ENCODE measurements around the gene MYO1E. TPM values are rescaled to one million over a fixed set of nuclear protein-coding genes. Genes with fewer than 3 reads are reported as not detected.
"Not testable (repeated sequence)": the region's sequence is repeated elsewhere in the genome, so short reads cannot be mapped to it uniquely, and the experiment has no call there.

The MYO1E gene
- polyA plus RNA-seq, 3 donors = 140 to 193 (median 176) TPM

DNA sequence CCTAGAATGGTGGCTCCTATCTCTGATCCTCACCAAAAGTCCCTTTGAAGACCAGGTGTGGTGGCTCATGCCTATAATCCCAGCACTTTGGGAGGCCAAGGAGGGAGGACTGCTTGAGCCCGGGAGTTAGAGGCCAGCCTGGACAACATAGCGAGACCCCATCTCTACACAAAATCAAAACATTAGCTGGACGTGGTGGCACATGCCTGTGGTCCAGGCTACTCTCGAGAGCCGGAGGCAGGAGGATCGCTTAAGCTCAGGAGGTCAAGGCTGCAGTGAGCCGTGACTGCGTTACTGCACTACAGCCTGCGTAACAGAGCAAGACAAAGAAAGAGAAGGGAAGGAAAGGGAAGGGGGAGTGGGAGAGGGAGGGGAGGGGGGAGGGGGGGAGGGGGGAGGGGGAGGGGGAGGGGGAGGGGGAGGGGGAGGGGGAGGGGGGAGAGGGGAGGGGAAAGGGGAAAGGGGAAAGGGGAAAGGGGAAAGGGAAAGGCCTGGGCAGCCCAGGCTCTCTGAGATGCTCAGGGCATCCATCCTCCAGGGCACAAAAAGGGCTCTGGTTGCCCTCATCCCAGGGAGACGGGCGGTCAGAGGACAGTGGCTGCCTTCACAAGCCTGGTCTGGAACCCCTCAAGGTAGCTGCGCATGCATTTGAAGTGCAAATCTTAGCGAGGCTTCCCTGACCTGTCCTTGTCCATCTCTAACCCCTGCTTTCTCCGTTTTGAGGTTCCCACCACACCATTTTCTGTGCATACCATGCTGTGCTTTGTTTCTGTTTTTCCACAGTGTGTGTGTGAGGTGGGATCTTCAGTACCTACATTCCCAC lies 89.9 kb downstream of the MYO1E start:
- no peak for DNase-seq (ENCODE audit: extremely low read depth in 1 of 11, low read depth in 9 of 11, low spot score in 4 of 11)

DNA sequence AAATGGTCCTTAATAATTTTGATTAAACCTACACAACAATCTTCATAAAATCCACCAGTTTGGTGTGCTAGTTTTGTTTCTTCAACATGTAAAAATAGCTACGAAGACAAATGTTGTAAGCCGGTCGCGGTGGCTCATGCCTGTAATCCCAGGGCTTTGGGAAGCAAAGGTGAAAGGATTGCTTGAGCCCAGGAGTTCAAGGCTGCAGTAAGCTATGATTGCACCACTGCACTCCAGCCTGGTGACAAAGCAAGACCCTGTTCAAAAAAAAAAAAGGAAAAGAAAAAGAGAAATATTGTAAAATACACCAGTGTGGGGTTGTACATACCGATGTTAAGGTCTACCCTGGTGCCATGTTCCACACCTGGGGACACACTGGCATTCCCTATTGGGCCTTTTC lies 91.0 kb downstream of the MYO1E start:
- DNase-seq (ENCODE audit: extremely low read depth in 1 of 11, low read depth in 9 of 11, low spot score in 4 of 11) = no peak

DNA sequence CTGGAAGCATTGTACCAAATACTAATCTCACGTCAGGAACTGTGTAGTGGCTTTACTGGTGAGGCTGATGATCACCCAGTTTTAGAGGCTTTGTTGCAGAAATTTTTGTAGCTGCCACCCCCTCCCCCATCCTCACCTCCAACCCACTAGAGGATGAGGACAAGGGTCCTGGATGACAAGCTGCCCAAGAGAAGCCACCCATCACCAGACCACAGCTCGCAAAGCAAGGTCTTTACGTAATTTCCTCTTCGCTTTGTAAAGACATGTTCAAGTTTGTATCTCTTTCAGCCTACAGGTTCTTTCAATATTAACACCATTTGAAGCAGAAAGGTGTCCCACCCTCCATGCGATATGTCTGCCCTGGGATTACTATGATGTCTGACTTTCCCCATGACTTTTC lies 91.8 kb downstream of the MYO1E start:
- no peak for DNase-seq (ENCODE audit: extremely low read depth in 1 of 11, low read depth in 9 of 11, low spot score in 4 of 11)

DNA sequence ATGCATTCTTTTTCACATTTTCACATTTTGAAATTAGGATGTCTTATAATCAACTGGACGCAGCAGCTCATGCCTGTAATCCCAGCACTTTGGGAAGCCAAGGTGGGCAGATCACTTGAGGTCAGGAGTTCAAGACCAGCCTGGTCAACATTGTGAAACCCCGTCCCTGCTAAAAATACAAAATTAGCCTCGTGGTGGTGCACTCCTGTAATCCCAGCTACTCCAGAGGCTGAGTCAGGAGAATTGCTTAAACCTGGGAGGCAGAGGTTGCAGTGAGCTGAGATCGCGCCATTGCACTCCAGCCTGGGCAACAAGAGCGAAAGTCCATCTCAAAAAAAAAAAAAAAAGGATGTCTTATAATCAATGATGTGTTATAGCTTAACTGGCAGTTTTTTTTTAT lies 92.4 kb downstream of the MYO1E start:
- not testable (repeated sequence) for DNase-seq (ENCODE audit: extremely low read depth in 1 of 11, low read depth in 9 of 11, low spot score in 4 of 11)

DNA sequence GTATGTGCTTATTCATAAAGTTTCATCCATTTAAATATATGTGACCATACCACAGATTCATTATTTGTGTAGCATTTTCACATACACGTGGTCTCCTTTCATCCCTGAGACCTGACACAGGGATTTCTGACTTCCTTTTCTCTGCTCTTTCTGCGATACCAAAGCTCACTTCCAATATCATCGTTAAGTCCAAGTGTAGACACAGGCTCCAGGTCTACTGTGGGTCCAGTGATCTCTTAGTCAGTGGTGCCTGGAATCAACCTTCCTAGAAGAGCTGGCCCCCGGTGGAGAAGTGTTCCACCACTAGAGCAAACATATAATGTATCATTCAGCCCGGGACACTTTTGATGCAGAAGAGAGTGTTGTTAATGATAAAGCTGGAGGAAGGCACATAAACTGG lies 93.6 kb downstream of the MYO1E start:
- DNase-seq (ENCODE audit: extremely low read depth in 1 of 11, low read depth in 9 of 11, low spot score in 4 of 11) = no peak

DNA sequence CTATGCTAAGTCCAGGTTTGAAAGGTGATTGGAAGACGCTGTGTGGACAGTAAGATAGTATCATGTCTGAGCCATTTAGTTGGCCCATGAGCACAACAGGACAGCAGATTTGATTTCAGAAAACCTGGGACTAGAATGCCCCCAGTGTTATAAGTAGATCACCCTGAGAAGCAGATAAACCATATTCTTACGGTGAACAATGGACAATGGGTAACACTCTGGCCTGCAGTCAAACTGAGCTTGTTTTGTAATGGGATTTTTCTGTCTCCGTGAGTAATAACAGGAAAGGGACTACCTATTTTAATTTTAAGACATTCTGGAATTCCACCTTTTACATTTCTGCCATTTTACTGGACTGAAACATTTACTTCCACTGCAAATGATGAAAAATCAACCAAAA lies 94.6 kb downstream of the MYO1E start:
- no peak for DNase-seq (ENCODE audit: extremely low read depth in 1 of 11, low read depth in 9 of 11, low spot score in 4 of 11)

DNA sequence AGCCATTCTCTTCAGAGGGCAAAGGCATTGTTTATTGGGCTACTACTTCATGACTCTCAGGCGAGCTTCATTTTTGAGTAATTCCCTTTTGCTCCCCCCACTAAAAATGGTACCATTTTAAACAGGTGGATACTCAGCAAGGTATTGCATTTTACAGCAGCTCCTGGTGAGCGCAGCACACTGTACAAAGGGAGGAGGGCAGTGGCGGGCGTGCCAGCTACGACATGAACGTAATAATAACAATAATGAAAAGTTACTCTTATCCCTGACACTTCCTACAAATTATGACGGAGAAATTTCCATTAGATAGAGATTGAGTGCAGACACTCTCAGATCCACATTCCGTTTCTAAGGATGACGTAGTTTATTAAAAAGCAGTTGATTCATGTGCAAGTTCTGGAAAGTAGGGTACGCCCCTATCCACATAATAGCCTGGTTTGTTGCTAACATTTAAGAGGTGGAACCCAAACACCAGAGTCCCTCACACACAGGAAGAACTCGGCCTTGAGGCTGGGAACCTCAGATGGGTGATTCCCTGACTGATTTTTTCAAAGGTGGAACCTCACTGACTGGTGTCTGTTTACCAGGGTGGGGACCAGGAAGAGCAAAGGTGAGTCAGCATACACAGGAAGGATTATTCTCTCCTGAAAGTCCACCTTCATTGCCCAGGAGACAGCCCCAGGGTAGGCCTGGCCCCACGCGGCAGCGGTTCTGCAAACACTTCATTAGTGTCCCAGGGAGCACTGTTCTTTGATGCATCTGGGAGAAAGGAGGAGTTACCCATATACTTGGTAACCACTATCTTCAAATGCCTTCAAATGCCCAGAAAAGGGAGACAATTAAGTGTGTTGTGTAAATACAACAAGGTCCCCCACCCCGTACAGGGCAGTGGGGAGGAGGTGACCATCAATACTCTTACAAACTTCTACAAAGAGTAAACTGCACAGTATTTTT lies 96.2 kb downstream of the MYO1E start:
- DNase-seq (ENCODE audit: extremely low read depth in 1 of 11, low read depth in 9 of 11, low spot score in 4 of 11) = no peak

DNA sequence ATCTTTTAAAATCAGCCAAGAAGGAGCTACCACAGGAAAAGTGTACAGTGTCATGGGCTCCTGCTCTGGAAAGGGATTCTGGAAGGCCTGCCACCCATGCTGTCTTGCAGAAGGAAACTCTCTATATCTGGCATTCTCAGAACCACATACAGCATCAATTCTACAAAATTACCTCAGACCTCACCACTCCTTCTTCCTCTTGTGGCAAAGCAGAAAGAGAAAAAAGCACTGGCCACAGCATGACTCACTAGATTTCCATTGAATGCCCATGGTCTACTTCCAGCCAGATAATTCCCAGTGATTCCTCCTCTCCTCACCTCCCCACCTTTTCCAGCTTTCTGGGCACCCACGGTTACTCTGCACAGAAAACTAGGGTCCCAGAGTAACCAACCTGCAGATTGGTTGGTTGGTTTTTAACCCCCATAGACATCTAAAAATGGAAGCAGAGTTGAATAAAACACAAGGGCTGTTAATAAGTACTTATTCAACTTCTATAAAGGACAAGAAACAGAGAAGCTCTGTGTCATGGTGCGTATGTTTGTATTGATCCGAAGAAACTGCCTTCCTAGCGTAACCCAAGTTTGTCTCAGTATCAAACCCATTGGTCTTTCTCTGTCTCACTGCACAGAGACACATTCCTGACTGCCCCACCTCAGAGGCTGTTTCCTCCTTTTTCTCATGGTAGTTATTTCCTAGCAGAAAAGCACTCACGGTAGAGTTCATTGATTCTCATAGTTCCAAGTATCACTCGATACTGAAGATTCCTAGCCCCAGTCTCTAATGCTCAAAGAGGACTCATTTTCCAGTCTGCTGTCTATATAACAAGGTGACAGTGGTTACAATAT lies 98.3 kb downstream of the MYO1E start:
- DNase-seq (ENCODE audit: extremely low read depth in 1 of 11, low read depth in 9 of 11, low spot score in 4 of 11) = no peak

DNA sequence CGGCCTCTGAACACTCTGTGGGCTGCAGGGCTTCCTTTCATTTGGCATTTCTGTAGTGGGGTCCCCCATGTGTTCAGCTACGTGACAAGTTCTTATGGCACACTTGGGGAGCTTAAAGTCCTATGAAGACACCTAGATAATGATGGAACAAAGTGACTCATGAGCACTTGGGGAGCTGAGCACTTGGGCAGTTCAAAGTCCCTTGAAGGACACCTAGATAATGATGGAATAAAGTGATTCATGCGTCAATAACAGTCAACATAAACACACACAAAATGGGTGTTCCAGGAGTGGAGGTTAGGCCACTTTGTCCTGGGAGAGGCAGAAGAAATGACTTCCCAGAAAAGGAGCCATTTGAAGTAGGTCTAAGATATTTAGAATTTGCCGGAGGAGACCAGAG lies 99.4 kb downstream of the MYO1E start:
- no peak for DNase-seq (ENCODE audit: extremely low read depth in 1 of 11, low read depth in 9 of 11, low spot score in 4 of 11)

DNA sequence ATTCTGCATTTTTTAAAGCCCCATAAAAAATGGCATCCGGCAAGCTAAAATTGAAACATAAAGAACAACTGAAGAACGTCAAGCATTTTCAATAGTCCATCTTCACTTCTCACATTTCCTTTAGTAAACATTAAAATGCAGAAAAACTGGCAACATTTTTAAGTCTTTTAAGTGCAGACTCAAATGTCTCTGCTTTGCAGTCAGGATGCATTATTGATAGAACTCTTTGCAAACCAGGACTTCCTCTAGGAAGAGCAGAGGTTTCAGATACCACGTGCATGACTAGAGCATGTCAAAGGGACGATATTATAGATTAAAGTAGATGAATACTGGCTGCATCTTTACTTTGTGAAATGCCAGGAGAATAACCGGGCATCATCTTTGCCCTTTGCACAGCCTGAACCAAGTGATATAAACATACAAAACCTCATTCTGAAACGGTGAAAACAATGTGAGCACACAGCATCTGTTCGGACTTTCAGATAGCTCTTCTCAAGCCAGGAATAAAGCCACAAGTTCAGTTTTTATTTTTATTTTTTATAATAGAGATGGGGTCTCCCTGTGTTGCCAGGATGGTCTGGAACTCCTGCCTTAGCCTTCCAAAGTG lies 101.0 kb downstream of the MYO1E start:
- DNase-seq (ENCODE audit: extremely low read depth in 1 of 11, low read depth in 9 of 11, low spot score in 4 of 11) = no peak

DNA sequence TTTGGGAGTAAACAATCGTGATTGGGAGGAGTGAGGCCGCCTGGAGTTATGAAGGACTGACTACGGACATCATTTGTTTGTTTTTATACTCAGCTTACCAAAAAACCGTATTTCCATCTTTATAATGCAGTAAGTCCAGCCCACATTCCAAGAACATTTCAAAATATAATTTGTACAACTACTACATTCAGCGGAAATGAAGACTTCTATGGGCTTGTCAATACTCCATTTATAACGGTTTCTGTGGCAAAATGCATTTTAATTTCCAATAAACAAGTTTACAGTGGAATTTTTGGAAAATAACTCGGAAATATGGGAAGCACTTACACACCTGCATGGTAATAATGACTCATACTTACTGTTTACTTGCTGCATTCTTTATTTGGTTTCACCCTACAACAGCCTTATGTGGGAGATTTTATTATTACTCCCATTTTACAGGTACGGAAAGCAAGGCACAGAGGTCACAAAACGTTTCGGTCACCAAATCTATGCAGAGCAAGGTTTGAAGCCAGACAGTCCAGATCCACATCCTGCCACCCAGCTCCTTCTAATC lies 103.7 kb downstream of the MYO1E start:
- DNase-seq (ENCODE audit: extremely low read depth in 1 of 11, low read depth in 9 of 11, low spot score in 4 of 11) = no peak

DNA sequence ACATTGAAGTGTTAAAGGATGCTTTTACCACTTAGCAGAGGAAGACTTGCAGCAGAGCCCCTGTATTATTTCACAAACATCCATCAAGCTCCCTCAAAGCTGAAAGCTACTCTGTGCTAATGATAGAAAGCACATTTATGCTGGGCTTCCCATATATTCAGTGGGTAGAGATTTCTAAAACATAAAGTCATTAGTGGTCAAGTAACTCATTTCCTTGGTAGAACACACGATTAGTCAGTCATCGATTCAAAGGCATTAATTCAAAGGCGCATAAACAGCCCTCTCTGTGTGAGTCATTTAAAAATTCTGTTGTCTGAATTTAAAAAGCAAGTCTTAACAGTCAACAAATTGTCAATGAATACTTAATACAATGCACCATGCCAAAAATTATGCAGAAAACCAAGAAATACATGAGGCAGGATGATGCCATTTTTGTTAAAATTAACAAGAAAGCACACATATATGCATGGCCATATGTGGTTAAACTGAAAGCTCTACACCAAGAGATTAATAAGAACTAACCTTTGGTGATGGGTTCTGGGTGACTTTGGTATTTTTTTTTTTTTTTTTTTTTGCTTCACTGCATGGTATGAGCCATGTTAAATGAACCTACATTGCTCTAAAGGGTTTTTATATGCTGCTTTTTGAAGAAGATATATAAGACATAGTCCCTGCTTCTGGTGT lies 104.4 kb downstream of the MYO1E start:
- no peak for DNase-seq (ENCODE audit: extremely low read depth in 1 of 11, low read depth in 9 of 11, low spot score in 4 of 11)

DNA sequence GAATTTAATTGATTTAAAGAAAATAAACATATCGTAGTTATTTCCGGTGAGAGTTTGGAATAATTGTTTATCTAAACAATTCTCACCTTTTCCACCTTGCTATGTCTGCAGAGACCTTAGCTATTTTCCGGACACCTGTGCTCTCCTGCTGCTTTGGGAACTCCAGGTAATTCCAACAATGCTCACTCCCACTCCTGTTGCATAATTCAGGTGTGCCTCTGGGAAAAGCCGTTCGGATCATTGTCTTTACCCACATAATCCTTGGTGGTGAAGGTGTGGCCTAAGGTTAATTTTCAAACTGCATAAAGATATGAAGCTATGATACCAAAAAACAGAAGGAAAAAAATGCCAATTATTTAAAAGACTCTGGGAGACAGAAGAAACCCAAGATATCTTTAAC lies 106.6 kb downstream of the MYO1E start:
- DNase-seq (ENCODE audit: extremely low read depth in 1 of 11, low read depth in 9 of 11, low spot score in 4 of 11) = no peak

DNA sequence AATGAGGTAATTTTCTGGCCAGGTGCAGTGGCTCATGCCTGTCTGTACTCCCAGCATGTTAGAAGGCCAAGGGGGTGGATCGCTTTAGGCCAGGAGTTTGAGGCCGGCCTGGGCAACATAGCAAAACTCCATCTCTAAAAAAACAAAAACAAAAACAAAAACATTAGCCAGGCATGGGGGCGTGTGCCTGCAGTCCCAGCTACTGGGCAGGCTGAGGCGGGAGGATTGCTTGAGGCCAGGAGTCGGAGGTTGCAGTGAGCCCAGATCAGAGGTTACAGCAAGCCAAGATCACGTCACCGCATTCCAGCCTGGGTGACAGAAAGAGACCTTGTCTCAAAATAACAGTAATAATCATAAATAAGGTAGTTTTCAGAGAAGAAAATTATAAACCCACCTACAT lies 110.4 kb downstream of the MYO1E start:
- no peak for DNase-seq (ENCODE audit: extremely low read depth in 1 of 11, low read depth in 9 of 11, low spot score in 4 of 11)

DNA sequence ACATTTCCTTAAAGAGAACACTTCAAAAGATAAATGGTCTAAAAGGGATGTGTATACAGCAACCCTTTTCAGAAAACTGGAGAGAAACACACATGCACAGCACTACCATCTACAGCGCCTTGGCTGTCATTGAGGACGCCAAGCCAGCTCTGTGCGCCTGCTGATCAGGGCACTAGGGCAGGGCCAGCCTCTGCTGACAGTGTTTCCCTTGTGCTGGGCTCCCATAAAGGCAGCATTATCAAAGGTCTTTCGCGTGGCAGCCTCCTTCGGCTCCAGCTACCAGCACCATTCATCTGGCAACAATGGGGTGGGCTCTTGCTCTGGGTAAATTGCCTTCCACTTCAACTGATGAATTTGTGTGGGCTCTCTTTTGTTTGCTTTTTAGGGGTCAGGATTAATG lies 112.6 kb downstream of the MYO1E start:
- DNase-seq (ENCODE audit: extremely low read depth in 1 of 11, low read depth in 9 of 11, low spot score in 4 of 11) = no peak

DNA sequence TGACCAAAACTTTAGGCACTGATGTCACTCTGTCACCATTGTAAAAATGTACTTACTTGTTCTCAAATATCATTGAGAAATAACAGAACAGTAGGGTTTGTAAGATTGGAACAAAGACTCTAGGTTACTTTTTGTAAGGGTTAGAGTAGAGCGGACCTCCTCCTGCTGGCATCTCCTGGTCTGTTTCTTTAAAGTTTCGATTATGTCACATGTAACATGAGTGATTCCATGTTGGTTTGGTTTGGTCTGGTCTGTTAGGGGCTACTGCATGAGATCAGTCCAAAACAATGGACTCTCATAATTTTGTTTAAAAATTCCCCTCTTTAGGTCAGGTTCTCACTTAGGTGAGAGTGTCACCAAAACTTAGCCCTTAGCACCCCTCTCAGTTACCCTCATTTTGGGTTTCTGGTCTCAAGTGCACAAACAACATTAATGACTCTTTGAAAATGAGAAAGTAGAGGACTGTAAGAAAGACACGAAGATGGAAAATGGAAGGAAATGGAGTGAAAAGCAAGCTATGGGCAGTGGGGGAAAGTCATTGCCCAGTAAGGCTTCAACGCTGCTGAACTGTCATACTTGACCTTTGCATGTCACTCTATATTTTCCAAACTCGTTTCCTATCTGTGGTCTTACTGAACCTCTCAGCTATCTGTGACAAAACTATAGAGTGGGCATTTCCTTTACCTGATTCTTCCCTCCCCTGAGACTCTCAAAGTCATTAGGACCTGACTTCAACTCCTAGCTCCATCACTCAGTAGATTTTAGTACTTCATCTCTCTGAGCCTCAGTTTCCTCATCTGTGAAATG lies 113.3 kb downstream of the MYO1E start:
- DNase-seq (ENCODE audit: extremely low read depth in 1 of 11, low read depth in 9 of 11, low spot score in 4 of 11) = no peak

DNA sequence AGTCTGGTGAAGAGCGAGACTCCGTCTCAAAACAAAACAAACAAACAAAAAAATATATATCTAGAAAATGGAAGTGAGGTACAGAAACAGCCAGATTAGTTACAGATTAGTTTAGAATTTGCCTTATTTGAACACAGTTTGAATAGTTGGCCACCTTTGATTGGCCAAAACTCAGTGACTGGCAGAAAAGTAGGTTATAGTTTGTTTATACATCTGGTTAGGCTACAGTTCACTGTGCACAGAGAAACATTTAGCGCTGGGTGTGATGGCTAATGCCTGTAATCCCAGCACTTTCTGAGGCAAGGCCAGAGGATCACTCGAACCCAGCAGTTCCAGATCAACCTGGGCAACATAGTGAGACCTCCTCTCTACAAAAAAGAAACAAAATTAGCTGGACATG lies 114.4 kb downstream of the MYO1E start:
- no peak for DNase-seq (ENCODE audit: extremely low read depth in 1 of 11, low read depth in 9 of 11, low spot score in 4 of 11)

Measured in renal cortex interstitium (tissue), 11 donors.